Non-pigmented ciliary epithelial cell (primary cell): Measurements from ENCODE around the gene SDC4.
"Not testable (repeated sequence)": the region's sequence is repeated elsewhere in the genome, so short reads cannot be mapped to it uniquely, and the experiment has no call there.

Experiments
- DNase-seq: peaks from one replicate; pipeline ENCODE4 v3.0.0-alpha.2; 2010; ENCODE audit warnings: low read depth

Gene SDC4

GRCh38 chr20:45363611-45364492 is 15.6 kb upstream of the SDC4 start:
- DNase-seq: no peak

GRCh38 chr20:45362804-45363610 is 14.8 kb upstream of the SDC4 start, which contains the start of gene SYS1:
Gene SYS1, plus strand, starts transcription at chr20:45363156. Its CDS starts 376 bp downstream, at chr20:45363532.
- peak; percentile 95 for DNase-seq

GRCh38 chr20:45361793-45362192 is 13.6 kb upstream of the SDC4 start:
- no peak for DNase-seq

- DNase-seq: no peak
These were observed 11.4 kb upstream of the SDC4 start for GRCh38 chr20:45359406-45360148.

- DNase-seq: no peak
These were observed 10.8 kb upstream of the SDC4 start for GRCh38 chr20:45359069-45359405.

- no peak for DNase-seq
These were observed 10.3 kb upstream of the SDC4 start for GRCh38 chr20:45358282-45359068.

GRCh38 chr20:45355209-45356084 is 7.2 kb upstream of the SDC4 start:
- no peak for DNase-seq

- no peak for DNase-seq
These were observed 6.4 kb upstream of the SDC4 start for GRCh38 chr20:45354423-45355208.

- no peak for DNase-seq
These were observed 5.5 kb upstream of the SDC4 start for GRCh38 chr20:45353746-45354145.

- no peak for DNase-seq
These were observed 4.5 kb upstream of the SDC4 start for GRCh38 chr20:45352729-45353128.

GRCh38 chr20:45350795-45351194 is 2.6 kb upstream of the SDC4 start:
- not testable (repeated sequence) for DNase-seq

GRCh38 chr20:45350217-45350616 is 2.0 kb upstream of the SDC4 start:
- DNase-seq: no peak

GRCh38 chr20:45347297-45347935 is 808 bp downstream of the SDC4 start:
- DNase-seq: no peak

GRCh38 chr20:45346851-45347250 is 1.4 kb downstream of the SDC4 start:
- no peak for DNase-seq

GRCh38 chr20:45346291-45346718 is 1.9 kb downstream of the SDC4 start:
- DNase-seq: no peak

GRCh38 chr20:45345104-45345936 is 2.9 kb downstream of the SDC4 start:
- DNase-seq: no peak

- DNase-seq: no peak
These were observed 3.9 kb downstream of the SDC4 start for GRCh38 chr20:45344168-45344860.
